ENCODE measurements around the gene SFXN2.

The SFXN2 gene

DNA sequence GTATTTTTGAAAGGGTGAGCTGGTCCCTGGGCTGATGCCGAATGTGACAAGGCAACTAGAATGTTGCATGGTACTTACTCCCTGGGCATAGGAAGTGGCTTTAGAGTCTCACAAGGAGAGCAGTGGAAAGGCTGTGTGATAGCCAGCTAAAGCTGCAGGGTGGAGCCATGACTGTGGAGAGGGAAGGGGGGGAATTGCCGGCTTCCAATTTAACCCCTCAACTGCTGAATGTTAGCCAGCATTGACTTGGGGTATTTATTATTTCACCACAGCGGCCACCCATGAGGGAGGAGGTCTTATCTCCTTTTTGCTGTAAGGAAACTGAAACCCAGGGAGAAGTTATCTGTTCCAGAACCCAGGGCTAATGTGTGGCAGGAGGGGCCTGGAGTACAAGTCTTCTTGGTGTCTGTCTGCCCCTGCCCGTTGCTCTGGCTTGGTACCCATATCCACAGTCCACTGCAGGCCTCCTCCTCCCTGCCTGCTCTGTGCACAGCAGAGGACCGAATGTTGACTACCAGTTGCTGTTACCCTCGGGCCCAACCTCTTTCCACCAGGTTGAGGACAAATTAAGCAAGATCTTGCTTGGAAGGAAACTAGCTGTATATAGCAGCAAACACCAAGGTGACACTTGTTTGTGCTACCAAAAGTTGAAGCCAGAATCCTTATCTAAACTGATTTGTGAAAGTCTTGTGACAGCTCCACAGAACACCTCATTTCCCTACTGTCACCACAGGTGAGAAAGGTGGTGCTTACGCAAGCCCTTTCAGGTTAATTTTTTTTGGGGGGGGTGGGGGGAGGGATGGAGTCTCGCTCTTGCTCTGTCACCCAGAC, 66.9 kb downstream of the SFXN2 start:
- DNase-seq: no peak
- no peaks in the 10 kb centered on the region for H3K9me3 Mint-ChIP-seq
- peaks cover 86% of the 10 kb centered on the region for H3K4me1 Mint-ChIP-seq
- H3K36me3 Mint-ChIP-seq (ENCODE audit: low read depth): no peaks in the 10 kb centered on the region
- H3K4me3 Mint-ChIP-seq: peak overlapping the region; percentile 11
- no peak overlapping the region for H3K27ac Mint-ChIP-seq
- H3K27me3 Mint-ChIP-seq (ENCODE audit: low read depth, poor library complexity): peaks cover 3% of the 10 kb centered on the region
- TF ChIP-seq, protein P1, sequence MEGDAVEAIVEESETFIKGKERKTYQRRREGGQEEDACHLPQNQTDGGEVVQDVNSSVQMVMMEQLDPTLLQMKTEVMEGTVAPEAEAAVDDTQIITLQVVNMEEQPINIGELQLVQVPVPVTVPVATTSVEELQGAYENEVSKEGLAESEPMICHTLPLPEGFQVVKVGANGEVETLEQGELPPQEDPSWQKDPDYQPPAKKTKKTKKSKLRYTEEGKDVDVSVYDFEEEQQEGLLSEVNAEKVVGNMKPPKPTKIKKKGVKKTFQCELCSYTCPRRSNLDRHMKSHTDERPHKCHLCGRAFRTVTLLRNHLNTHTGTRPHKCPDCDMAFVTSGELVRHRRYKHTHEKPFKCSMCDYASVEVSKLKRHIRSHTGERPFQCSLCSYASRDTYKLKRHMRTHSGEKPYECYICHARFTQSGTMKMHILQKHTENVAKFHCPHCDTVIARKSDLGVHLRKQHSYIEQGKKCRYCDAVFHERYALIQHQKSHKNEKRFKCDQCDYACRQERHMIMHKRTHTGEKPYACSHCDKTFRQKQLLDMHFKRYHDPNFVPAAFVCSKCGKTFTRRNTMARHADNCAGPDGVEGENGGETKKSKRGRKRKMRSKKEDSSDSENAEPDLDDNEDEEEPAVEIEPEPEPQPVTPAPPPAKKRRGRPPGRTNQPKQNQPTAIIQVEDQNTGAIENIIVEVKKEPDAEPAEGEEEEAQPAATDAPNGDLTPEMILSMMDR (IDR thresholded peaks at IDR 0.05): no peak

DNA sequence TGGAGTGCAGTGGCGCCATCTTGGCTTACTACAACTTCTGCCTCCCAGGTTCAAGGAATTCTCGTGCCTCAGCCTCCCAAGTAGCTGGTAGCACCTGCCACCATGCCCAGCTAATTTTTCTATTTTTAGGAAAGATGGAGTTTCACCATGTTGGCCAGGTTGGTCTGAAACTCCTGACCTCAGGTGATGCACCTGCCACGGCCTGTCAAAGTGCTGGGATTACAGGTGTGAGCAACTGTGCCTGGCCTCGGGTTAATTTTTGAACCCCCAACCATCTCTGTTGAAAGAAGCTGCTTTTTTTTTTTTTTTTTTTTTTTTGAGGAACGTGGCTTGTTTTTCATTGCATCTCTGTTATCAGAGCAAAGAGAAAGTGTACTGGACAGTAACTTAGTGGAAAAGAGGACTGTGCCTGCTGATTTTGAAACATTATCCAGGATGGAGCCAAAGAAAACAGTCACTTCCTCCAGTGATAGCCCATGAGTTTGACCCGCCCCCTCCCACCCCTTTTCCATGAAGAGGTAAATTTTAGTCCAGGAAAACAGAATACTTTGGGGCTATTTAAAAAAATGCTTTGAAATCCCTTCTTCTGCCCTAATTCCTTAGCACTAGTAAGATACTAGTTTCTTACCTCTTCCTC, 67.6 kb downstream of the SFXN2 start:
- Mint-ChIP-seq H3K27me3 (ENCODE audit: low read depth, poor library complexity) (peaks cover 3% of the 10 kb centered on the region), H3K9me3 (no peaks in the 10 kb centered on the region), H3K36me3 (ENCODE audit: low read depth) (peaks cover 2% of the 10 kb centered on the region), H3K4me1 (peaks cover 79% of the 10 kb centered on the region), H3K27ac (peak overlapping the region; percentile 90), H3K4me3 (peak overlapping the region; percentile 7)
- no peak for DNase-seq
- TF ChIP-seq, protein P1 (IDR thresholded peaks at IDR 0.05): no peak

DNA sequence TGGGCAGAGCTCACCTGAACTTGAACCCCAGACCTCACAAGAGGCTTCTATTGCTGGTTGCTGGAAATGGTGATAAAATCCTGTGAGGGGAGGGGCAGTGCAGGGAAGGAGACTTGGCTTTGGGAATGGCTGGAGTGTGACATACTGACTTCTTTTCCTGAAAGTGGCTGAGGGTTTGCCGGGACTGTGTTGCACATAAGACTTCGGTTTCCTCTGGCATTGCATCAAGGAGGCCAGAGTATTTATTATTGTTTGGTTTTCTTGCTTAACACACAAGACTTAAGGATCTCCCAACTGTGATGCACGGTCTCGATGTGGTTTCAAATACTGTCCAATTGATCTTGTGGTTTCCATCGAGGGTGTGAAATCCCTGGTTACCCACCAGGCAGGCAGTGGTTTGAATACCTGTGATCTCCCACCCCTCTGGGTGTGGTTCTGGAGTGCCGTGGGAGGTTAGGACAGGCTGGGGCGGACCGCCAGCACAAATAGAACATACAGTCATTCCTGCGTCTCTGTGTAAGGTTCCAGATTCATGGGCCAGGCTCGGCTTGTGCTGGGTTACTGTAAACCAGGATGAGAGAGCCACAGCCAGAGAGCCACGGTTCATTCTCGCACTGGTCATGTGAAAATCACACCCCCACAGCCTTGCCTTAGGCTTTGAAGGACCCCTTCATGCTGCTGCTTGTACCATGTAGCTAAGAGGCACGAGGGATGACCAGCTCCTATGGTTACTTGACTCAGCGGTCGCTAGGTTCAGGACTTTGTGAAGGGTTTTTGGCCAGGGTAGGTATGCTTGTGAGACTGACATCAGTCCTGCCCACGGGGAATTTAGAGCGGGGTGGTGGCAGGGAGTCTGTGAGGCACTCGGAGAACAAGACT, 68.5 kb downstream of the SFXN2 start:
- peaks cover 3% of the 10 kb centered on the region for H3K27me3 Mint-ChIP-seq (ENCODE audit: low read depth, poor library complexity)
- peaks cover 4% of the 10 kb centered on the region for H3K9me3 Mint-ChIP-seq
- H3K27ac Mint-ChIP-seq: peak overlapping the region; percentile 90
- H3K36me3 Mint-ChIP-seq (ENCODE audit: low read depth): peaks cover 9% of the 10 kb centered on the region
- peak overlapping the region; percentile 52 for H3K4me3 Mint-ChIP-seq
- TF ChIP-seq, protein P1 (IDR thresholded peaks at IDR 0.05): no peak
- peaks cover 71% of the 10 kb centered on the region for H3K4me1 Mint-ChIP-seq
- no peak for DNase-seq

DNA sequence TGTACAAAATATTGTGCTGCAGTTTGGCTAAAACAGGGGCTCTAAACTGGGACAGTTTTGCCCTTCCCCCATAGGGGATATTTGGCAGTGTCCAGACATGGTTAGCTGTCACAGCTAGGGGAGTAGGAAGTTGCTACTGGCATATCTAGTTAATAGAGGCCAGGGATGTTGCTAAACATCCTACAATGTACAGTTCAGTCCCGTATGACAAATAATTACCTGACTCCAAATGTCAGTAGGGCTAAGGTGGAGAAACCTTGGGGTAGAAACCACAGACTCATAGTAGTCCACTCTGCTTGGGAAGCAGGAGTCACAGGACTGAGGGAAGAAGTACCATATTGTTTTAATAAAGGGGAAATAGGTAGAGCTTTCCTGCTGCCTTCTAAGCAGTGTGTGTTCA, 69.1 kb downstream of the SFXN2 start:
- Mint-ChIP-seq H3K4me3 (no peak overlapping the region), H3K4me1 (peaks cover 64% of the 10 kb centered on the region), H3K36me3 (ENCODE audit: low read depth) (peaks cover 12% of the 10 kb centered on the region), H3K27ac (peak overlapping the region; percentile 18), H3K27me3 (ENCODE audit: low read depth, poor library complexity) (peaks cover 3% of the 10 kb centered on the region), H3K9me3 (peaks cover 4% of the 10 kb centered on the region)
- TF ChIP-seq, protein P1 (IDR thresholded peaks at IDR 0.05): no peak
- DNase-seq: no peak

DNA sequence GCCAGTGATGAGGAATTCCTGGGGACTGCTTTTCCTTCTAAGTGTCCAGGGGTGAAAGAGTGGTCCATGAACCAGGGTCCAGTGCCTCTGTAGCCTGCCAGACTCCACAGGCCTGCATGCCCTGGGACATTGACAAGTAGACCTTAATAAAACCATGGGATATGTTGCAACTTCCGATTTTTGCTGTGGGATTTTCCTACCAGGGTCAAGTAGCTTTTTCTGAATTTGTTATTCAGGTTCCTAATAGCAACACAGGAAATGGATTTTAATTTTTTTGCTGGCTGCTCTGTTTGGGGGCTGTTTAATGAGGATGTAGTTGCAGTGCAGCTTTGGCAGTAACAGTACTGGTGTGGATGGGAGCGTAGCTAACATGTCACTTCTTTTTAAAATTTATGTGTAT, 71.4 kb downstream of the SFXN2 start:
- H3K27ac Mint-ChIP-seq: no peak overlapping the region
- no peak overlapping the region for H3K4me3 Mint-ChIP-seq
- TF ChIP-seq, protein P1 (IDR thresholded peaks at IDR 0.05): no peak
- H3K4me1 Mint-ChIP-seq: peaks cover 42% of the 10 kb centered on the region
- H3K9me3 Mint-ChIP-seq: peaks cover 15% of the 10 kb centered on the region
- H3K27me3 Mint-ChIP-seq (ENCODE audit: low read depth, poor library complexity): peaks cover 3% of the 10 kb centered on the region
- DNase-seq: no peak
- H3K36me3 Mint-ChIP-seq (ENCODE audit: low read depth): peaks cover 31% of the 10 kb centered on the region
